Measurements from ENCODE around the gene HRG. TPM values are rescaled to one million over a fixed set of nuclear protein-coding genes. Genes with fewer than 3 reads are reported as not detected.

Gene HRG
- total RNA-seq, 3 donors from 2014 or later: not detected

DNA sequence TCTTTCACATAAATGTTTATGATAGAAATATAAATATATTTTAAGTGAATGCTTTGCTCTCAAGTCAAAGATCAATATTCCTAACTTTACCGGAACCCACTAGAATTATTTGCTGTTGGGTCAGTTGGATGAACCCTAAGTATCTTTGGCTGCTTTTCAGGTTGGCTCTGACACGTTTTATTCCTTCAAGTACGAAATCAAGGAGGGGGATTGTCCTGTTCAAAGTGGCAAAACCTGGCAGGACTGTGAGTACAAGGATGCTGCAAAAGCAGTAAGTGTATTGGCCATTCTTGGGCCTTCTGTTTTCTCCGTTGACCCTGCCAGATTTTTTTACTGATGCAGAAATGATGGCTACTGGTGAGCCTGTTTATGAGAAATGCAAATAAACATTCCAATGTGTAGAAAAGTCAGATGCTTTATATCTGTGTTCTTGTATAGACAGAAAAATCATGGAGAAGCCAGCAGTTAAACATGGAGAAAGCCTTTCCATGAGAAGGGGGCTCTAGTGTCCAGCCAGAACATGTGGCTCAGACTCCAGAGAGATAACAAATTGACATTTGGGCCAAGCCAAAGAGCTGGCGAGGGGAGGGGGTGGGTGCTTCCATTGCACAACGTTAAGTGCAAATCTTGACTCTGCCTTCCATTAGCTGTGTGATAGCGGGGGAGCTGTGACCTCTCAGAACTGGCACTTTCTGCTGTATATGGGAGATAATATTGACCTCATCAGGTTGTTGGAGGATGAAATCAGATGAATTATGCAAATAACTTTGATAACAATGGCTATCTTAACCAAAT, 54.3 kb downstream of the HRG start:
- intact Hi-C loops (cut with DNase I; ENCODE audit: low total_unique reads): no loop called here
- TF ChIP-seq POLR2AphosphoS5 (IDR thresholded peaks at IDR 0.05): no peak
- no peak overlapping the region for H3K27ac ChIP-seq
- DNase-seq (ENCODE audit: low spot score in 2 of 2): no peak
- H3K9me3 ChIP-seq: no peaks in the 10 kb centered on the region
- H3K36me3 ChIP-seq: no peaks in the 10 kb centered on the region
- H3K27me3 ChIP-seq: no peaks in the 10 kb centered on the region
- no peak overlapping the region for H3K4me3 ChIP-seq
- H3K4me1 ChIP-seq: no peaks in the 10 kb centered on the region

DNA sequence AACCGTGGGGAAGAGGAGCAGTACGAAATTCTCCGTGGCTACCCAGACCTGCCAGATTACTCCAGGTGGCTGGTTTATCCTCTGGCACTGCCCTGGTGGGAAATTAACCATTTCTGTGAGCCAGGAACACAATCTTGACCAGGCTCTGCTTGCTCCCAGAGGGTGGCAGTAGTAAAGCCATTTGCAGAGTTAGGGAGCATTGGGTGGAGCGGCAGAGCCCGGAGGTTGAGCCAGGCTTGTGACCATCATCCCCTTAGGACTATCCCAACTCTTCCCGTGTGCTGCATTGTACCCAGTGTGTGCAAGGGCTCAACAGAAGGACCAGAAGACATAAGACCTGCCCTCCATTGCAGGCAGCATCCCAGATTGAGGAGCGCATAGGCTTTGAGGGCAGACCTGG, 56.6 kb downstream of the HRG start:
- no peak overlapping the region for H3K4me3 ChIP-seq
- intact Hi-C loops (cut with DNase I; ENCODE audit: low total_unique reads): no loop called here

DNA sequence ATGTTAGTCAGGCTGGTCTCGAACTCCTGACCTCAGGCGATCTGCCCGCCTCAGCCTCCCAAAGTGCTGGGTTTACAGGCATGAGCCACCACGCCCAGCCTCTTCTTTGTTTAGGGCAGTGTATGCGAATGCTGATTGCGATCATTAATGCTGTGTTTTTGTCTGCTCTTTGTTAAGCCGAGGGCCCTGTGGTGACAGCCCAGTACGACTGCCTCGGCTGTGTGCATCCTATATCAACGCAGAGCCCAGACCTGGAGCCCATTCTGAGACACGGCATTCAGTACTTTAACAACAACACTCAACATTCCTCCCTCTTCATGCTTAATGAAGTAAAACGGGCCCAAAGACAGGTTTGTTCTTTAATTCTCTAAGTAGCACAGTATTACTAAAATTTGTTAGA, 59.1 kb downstream of the HRG start:
- DNase-seq (ENCODE audit: low spot score in 2 of 2): no peak
- intact Hi-C loops (cut with DNase I; ENCODE audit: low total_unique reads): no loop called here
- TF ChIP-seq, protein P1, sequence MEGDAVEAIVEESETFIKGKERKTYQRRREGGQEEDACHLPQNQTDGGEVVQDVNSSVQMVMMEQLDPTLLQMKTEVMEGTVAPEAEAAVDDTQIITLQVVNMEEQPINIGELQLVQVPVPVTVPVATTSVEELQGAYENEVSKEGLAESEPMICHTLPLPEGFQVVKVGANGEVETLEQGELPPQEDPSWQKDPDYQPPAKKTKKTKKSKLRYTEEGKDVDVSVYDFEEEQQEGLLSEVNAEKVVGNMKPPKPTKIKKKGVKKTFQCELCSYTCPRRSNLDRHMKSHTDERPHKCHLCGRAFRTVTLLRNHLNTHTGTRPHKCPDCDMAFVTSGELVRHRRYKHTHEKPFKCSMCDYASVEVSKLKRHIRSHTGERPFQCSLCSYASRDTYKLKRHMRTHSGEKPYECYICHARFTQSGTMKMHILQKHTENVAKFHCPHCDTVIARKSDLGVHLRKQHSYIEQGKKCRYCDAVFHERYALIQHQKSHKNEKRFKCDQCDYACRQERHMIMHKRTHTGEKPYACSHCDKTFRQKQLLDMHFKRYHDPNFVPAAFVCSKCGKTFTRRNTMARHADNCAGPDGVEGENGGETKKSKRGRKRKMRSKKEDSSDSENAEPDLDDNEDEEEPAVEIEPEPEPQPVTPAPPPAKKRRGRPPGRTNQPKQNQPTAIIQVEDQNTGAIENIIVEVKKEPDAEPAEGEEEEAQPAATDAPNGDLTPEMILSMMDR (IDR thresholded peaks at IDR 0.05): no peak
- no peak for TF ChIP-seq POLR2AphosphoS5 (IDR thresholded peaks at IDR 0.05)
- H3K4me3 ChIP-seq: no peak overlapping the region
- no peak overlapping the region for H3K27ac ChIP-seq
- H3K27me3 ChIP-seq: no peaks in the 10 kb centered on the region
- no peaks in the 10 kb centered on the region for H3K4me1 ChIP-seq
- H3K36me3 ChIP-seq: no peaks in the 10 kb centered on the region
- no peaks in the 10 kb centered on the region for H3K9me3 ChIP-seq

More for the DNA sequence above, 56.6 kb downstream of the HRG start:
- Histone ChIP-seq H3K27me3 (no peaks in the 10 kb centered on the region), H3K36me3 (no peaks in the 10 kb centered on the region), H3K27ac (no peak overlapping the region), H3K4me1 (no peaks in the 10 kb centered on the region), H3K9me3 (no peaks in the 10 kb centered on the region)
- DNase-seq (ENCODE audit: low spot score in 2 of 2): no peak
- TF ChIP-seq POLR2A (IDR thresholded peaks at IDR 0.05) (no peak), POLR2AphosphoS5 (IDR thresholded peaks at IDR 0.05) (no peak)
- TF ChIP-seq, protein P1 (IDR thresholded peaks at IDR 0.05): no peak

Other genes with a start within 250 kb of the HRG start
- gene CRYGS, start 121.6 kb upstream of the HRG start, total RNA-seq: 1 to 10 TPM; 3.8 to 5.9 (median 4.2) TPM
- gene TBCCD1, start 98.7 kb upstream of the HRG start, total RNA-seq: 10 to 100 TPM; 15.0 to 19.6 (median 17.4) TPM
- 10 to 100 TPM; 40.0 to 41.6 (median 41.6) TPM for gene DNAJB11, start 95.3 kb upstream of the HRG start, total RNA-seq
- gene AHSG, start 53.0 kb upstream of the HRG start, total RNA-seq: not detected
- gene FETUB, start 25.6 kb upstream of the HRG start, total RNA-seq: not detected
- under 1 TPM in 1 of 3 donors, not detected in 2; 0.48 TPM for gene KNG1, start 51.3 kb downstream of the HRG start, total RNA-seq
- 100 to 1,000 TPM; 264 to 592 (median 493) TPM for gene EIF4A2, start 117.6 kb downstream of the HRG start, total RNA-seq
- gene RFC4, start 140.5 kb downstream of the HRG start, total RNA-seq: 10 to 100 TPM in 2 of 3 donors, 1 to 10 TPM in 1; 8.5 to 14.5 (median 10.8) TPM
- 1,000 to 10,000 TPM in 1 of 3 donors, 100 to 1,000 TPM in 2; 137 to 2,151 (median 208) TPM for gene ADIPOQ, start 176.7 kb downstream of the HRG start, total RNA-seq